ENCODE results near the gene SLC10A7. TPM values are rescaled to one million over a fixed set of nuclear protein-coding genes. Genes with fewer than 3 reads are reported as not detected.

Gene SLC10A7
- total RNA-seq, 2 experiments from 2014 or later, result 10.7 to 11.0 TPM

- no peaks in the 10 kb centered on the region for H3K27me3 Mint-ChIP-seq
- peak; percentile 88 for TF ChIP-seq CTCF (IDR thresholded peaks at IDR 0.05)
- ChIA-PET CTCF (interaction anchor here (1.0 to 2.2 kb wide), 8 partner anchors 15 to 754 kb away, joined by 3 to 9 read pairs (median 3); no protein-coding TSS in a partner anchor), POLR2A (interaction anchor here (0.6 to 0.7 kb wide), 2 partner anchors 180 to 613 kb away, joined by 3 read pairs; no protein-coding TSS in a partner anchor)
- H3K36me3 Mint-ChIP-seq (ENCODE audit: low read depth), result no peaks in the 10 kb centered on the region
- H3K27ac Mint-ChIP-seq, result no peak overlapping the region
- intact Hi-C loops (cut with micrococcal nuclease), result loop anchor here (5.0 kb wide), 2 partner anchors 180 to 755 kb away; partner anchors contain the start of gene SLC10A7
- DNase-seq (peak; percentile 60), ATAC-seq (no peak)
- H3K4me1 Mint-ChIP-seq (ENCODE audit: low read depth), result peaks cover 14% of the 10 kb centered on the region
- H3K4me3 Mint-ChIP-seq, result no peak overlapping the region
- H3K9me3 Mint-ChIP-seq, result no peaks in the 10 kb centered on the region
Observed at GRCh38 chr4:146342600-146343192, 179.0 kb downstream of the SLC10A7 start.

- DNase-seq (no peak), ATAC-seq (no peak)
- no peaks in the 10 kb centered on the region for H3K27me3 Mint-ChIP-seq
- no peaks in the 10 kb centered on the region for H3K9me3 Mint-ChIP-seq
- no peak overlapping the region for H3K27ac Mint-ChIP-seq
- peaks cover under 1% of the 10 kb centered on the region for H3K4me1 Mint-ChIP-seq (ENCODE audit: low read depth)
- H3K4me3 Mint-ChIP-seq, result no peak overlapping the region
- intact Hi-C loops (cut with micrococcal nuclease), result loop anchor here (5.0 kb wide), 2 partner anchors 182 to 757 kb away; partner anchors contain the start of gene SLC10A7
- CTCF ChIA-PET, result interaction anchor here (0.6 to 1.2 kb wide), 4 partner anchors 299 to 999 kb away, joined by 3 to 5 read pairs (median 4); no protein-coding TSS in a partner anchor
- H3K36me3 Mint-ChIP-seq (ENCODE audit: low read depth), result no peaks in the 10 kb centered on the region
- TF ChIP-seq CTCF (IDR thresholded peaks at IDR 0.05), result peak; percentile 48
- POLR2A ChIA-PET, result no interaction called here
Observed at GRCh38 chr4:146340798-146341197, 180.9 kb downstream of the SLC10A7 start.

GRCh38 chr4:146338512-146338911, 183.2 kb downstream of the SLC10A7 start:
- H3K36me3 Mint-ChIP-seq (ENCODE audit: low read depth), result no peaks in the 10 kb centered on the region
- no peak for DNase-seq
- H3K27ac Mint-ChIP-seq, result no peak overlapping the region
- ChIA-PET POLR2A (no interaction called here), CTCF (no interaction called here)
- no peak overlapping the region for H3K4me3 Mint-ChIP-seq
- H3K4me1 Mint-ChIP-seq (ENCODE audit: low read depth), result no peaks in the 10 kb centered on the region
- no peak for ATAC-seq
- TF ChIP-seq CTCF (IDR thresholded peaks at IDR 0.05), result no peak
- H3K9me3 Mint-ChIP-seq, result no peaks in the 10 kb centered on the region
- intact Hi-C loops (cut with micrococcal nuclease), result loop anchor here (10.0 kb wide), 1 partner anchor 316 kb away; no protein-coding TSS in a partner anchor
- no peaks in the 10 kb centered on the region for H3K27me3 Mint-ChIP-seq

DNA sequence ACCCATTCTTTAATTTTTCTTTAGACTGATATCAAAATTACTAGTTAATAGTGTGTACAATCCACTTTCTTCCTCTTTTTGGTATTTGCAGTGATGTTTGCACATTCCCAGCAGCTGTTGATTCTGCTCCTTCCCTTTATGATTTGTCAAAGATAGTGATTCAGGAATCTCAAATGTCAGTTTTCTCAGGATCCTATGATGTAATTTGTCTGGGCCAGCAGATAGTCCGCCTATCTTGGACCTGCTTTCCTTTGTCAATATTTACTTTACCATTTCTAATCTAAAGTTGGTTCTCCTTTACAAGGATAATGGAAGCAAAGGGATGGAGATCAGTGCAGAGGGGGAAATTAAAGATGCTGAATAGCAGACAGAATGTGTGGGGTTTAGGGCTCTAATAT, 185.3 kb downstream of the SLC10A7 start:
- H3K36me3 Mint-ChIP-seq (ENCODE audit: low read depth), result no peaks in the 10 kb centered on the region
- no peak overlapping the region for H3K27ac Mint-ChIP-seq
- POLR2A ChIA-PET, result no interaction called here
- intact Hi-C loops (cut with micrococcal nuclease), result loop anchor here (10.0 kb wide), 1 partner anchor 318 kb away; no protein-coding TSS in a partner anchor
- no peak for TF ChIP-seq CTCF (IDR thresholded peaks at IDR 0.05)
- H3K9me3 Mint-ChIP-seq, result no peaks in the 10 kb centered on the region
- no peaks in the 10 kb centered on the region for H3K27me3 Mint-ChIP-seq
- no peaks in the 10 kb centered on the region for H3K4me1 Mint-ChIP-seq (ENCODE audit: low read depth)
- no peak overlapping the region for H3K4me3 Mint-ChIP-seq
- no peak for ATAC-seq
- DNase-seq, result no peak
- CTCF ChIA-PET, result interaction anchor here (1.5 kb wide), 1 partner anchor 761 kb away, joined by 5 read pairs; no protein-coding TSS in a partner anchor

GRCh38 chr4:146335763-146336409, 185.9 kb downstream of the SLC10A7 start:
- Mint-ChIP-seq H3K27me3 (no peaks in the 10 kb centered on the region), H3K4me3 (no peak overlapping the region), H3K36me3 (ENCODE audit: low read depth) (no peaks in the 10 kb centered on the region), H3K4me1 (ENCODE audit: low read depth) (no peaks in the 10 kb centered on the region), H3K9me3 (no peaks in the 10 kb centered on the region), H3K27ac (no peak overlapping the region)
- ATAC-seq (no peak), DNase-seq (no peak)
- intact Hi-C loops (cut with micrococcal nuclease), result loop anchor here (10.0 kb wide), 1 partner anchor 319 kb away; no protein-coding TSS in a partner anchor
- CTCF ChIA-PET, result interaction anchor here (1.5 kb wide), 1 partner anchor 761 kb away, joined by 5 read pairs; no protein-coding TSS in a partner anchor
- POLR2A ChIA-PET, result no interaction called here
- TF ChIP-seq CTCF (IDR thresholded peaks at IDR 0.05), result no peak

Measured in activated CD8-positive, alpha-beta T cell treated with anti-CD3 and anti-CD28 coated beads for 36 hours (primary cell).